NCI-H2107 treated with DMSO at 0.1 percent for 48 hours (cell line): ENCODE results near the gene LILRB1.
"Not testable (repeated sequence)": the region's sequence is repeated elsewhere in the genome, so short reads cannot be mapped to it uniquely, and the experiment has no call there.

Experiments used
- DNase-seq: peaks from one replicate; lab custom pipeline; 2025; ENCODE audit not compliant: unreplicated experiment; lab: John Stamatoyannopoulos, UW

LILRB1 gene

GRCh38 chr19:54624934-54625730 lies 5.2 kb upstream of the LILRB1 start:
- not testable (repeated sequence) for DNase-seq

- DNase-seq = no peak
Observed at GRCh38 chr19:54626757-54627156, 3.5 kb upstream of the LILRB1 start.

- DNase-seq = not testable (repeated sequence)
Observed at GRCh38 chr19:54627912-54628311, 2.4 kb upstream of the LILRB1 start.

GRCh38 chr19:54630782-54631181 lies 498 bp downstream of the LILRB1 start:
- no peak for DNase-seq

- DNase-seq = not testable (repeated sequence)
Observed at GRCh38 chr19:54631489-54632337, 1.4 kb downstream of the LILRB1 start.

GRCh38 chr19:54632517-54632916 lies 2.2 kb downstream of the LILRB1 start:
- DNase-seq = not testable (repeated sequence)

GRCh38 chr19:54633401-54633800 lies 3.1 kb downstream of the LILRB1 start:
- no peak for DNase-seq

GRCh38 chr19:54636081-54636480 lies 5.8 kb downstream of the LILRB1 start:
- not testable (repeated sequence) for DNase-seq

GRCh38 chr19:54638683-54639082 lies 8.4 kb downstream of the LILRB1 start:
- DNase-seq = no peak

GRCh38 chr19:54642953-54643352 lies 12.7 kb downstream of the LILRB1 start:
- not testable (repeated sequence) for DNase-seq

GRCh38 chr19:54643583-54643982 lies 13.3 kb downstream of the LILRB1 start:
- DNase-seq = not testable (repeated sequence)

GRCh38 chr19:54644056-54644455 lies 13.8 kb downstream of the LILRB1 start:
- DNase-seq = no peak

GRCh38 chr19:54646331-54646841 lies 16.1 kb downstream of the LILRB1 start:
- no peak for DNase-seq

- no peak for DNase-seq
Observed at GRCh38 chr19:54648129-54648528, 17.8 kb downstream of the LILRB1 start.

- no peak for DNase-seq
Observed at GRCh38 chr19:54650108-54650655, 19.9 kb downstream of the LILRB1 start.

- DNase-seq = peak; percentile 2
Observed at GRCh38 chr19:54653181-54653809, 23.0 kb downstream of the LILRB1 start.

GRCh38 chr19:54654447-54655321 lies 24.4 kb downstream of the LILRB1 start:
- DNase-seq = no peak

GRCh38 chr19:54659300-54659699 lies 29.0 kb downstream of the LILRB1 start:
- DNase-seq = no peak

- no peak for DNase-seq
Observed at GRCh38 chr19:54660306-54660705, 30.0 kb downstream of the LILRB1 start.

GRCh38 chr19:54660964-54661363 lies 30.7 kb downstream of the LILRB1 start:
- no peak for DNase-seq
